B cell (primary cell): ENCODE data around the gene TFE3. TPM values are rescaled to one million over a fixed set of nuclear protein-coding genes. Genes with fewer than 3 reads are reported as not detected.

Source experiments
- ATAC-seq: fragments of 200-7000 bp; cut with Tn5 transposase; one replicate; pipeline ENCODE4 v1.10.0; 2021; ENCODE audit warnings: low read depth, mild to moderate bottlenecking, moderate number of reproducible peaks, moderate library complexity
- CTCF ChIA-PET: fragments of 350-600 bp; sonication (Branson Sonifier 250); formaldehyde crosslinking; loops from one replicate; lab custom pipeline; 2021; ENCODE audit warnings: antibody characterized with exemption, inconsistent platforms; lab: Charles Lee
- POLR2A ChIA-PET: fragments of 350-600 bp; sonication (Branson Sonifier 250); formaldehyde crosslinking; loops from one replicate; lab custom pipeline; 2021; ENCODE audit warnings: antibody characterized with exemption; lab: Charles Lee
- DNase-seq: peaks from one replicate; pipeline ENCODE4 v3.0.0; 2013
- H2AFZ ChIP-seq: 2 replicates; pipeline ENCODE4 v1.6.1; 2012; ENCODE audit warnings: mild to moderate bottlenecking, low read depth, low read length; ENCODE audit not compliant: insufficient read depth, poor library complexity, severe bottlenecking
- H3K27ac ChIP-seq, 2 donors: 1 replicate in 1 of 2; 2 replicates in 1 of 2; pipeline ENCODE4 v1.5.1; 2012 to 2013; ENCODE audit warnings: low read length in 2 of 2, mild to moderate bottlenecking in 2 of 2, moderate library complexity in 1 of 2
- H3K27me3 ChIP-seq, 4 experiments: fragments of 200-600 bp in 1 of 4; sonication (generic) in 1 of 4; replicated peaks in 1 of 4; 1 replicate in 2 of 4; 2 replicates in 2 of 4; pipeline versions ENCODE4 v1.6.1 to v1.7.0; 2013 to 2016; ENCODE audit warnings: low read length in 3 of 4, mild to moderate bottlenecking in 2 of 4, mixed read lengths in 1 of 4, moderate library complexity in 1 of 4; ENCODE audit not compliant: insufficient read depth in 4 of 4, control insufficient read depth in 3 of 4; ENCODE audit errors: control extremely low read depth in 1 of 4
- H3K36me3 ChIP-seq, 2 experiments: replicated peaks in 1 of 2; 1 replicate in 1 of 2; 2 replicates in 1 of 2; pipeline versions ENCODE4 v1.6.1 to v1.7.1; 2013; ENCODE audit warnings: low read length in 1 of 2; ENCODE audit not compliant: insufficient read depth in 2 of 2, control insufficient read depth in 1 of 2; ENCODE audit errors: control extremely low read depth in 1 of 2, extremely low read depth in 1 of 2
- H3K4me1 ChIP-seq, 2 donors: fragments of 200-600 bp in 1 of 2; sonication (generic) in 1 of 2; 1 replicate in 1 of 2; 2 replicates in 1 of 2; pipeline versions ENCODE4 v1.5.1 to v1.6.1; 2013 to 2017; ENCODE audit warnings: low read length in 2 of 2; ENCODE audit not compliant: control insufficient read depth in 2 of 2, insufficient read depth in 2 of 2
- H3K4me2 ChIP-seq: replicated peaks from 2 replicates; pipeline ENCODE3; 2012; ENCODE audit warnings: mild to moderate bottlenecking, low read depth, low read length; ENCODE audit not compliant: poor library complexity, severe bottlenecking
- H3K4me3 ChIP-seq, 5 experiments: fragments of 200-600 bp in 1 of 5; sonication (generic) in 1 of 5; 1 replicate in 3 of 5; 2 replicates in 2 of 5; pipeline versions ENCODE4 v1.5.1 to v1.7.0; 2011 to 2016; ENCODE audit warnings: low read length in 4 of 5, mild to moderate bottlenecking in 4 of 5, low read depth in 2 of 5, control low read depth in 1 of 5, moderate library complexity in 1 of 5; ENCODE audit not compliant: insufficient read depth in 1 of 5; ENCODE audit errors: control extremely low read depth in 1 of 5, extremely low read depth in 1 of 5
- H3K79me2 ChIP-seq: fragments of 200-600 bp; sonication (generic); one replicate; pipeline ENCODE4 v1.6.0; 2016; ENCODE audit warnings: low read length; ENCODE audit not compliant: control insufficient read depth, insufficient read depth
- H3K9ac ChIP-seq: fragments of 200-600 bp; sonication (generic); 2 replicates; pipeline ENCODE4 v1.6.1; 2017; ENCODE audit warnings: mild to moderate bottlenecking, low read length, moderate library complexity
- H3K9me3 ChIP-seq, 3 donors: one replicate each; pipeline versions ENCODE4 v1.6.1 to v1.7.1; 2013; ENCODE audit warnings: low read length in 2 of 3; ENCODE audit not compliant: control insufficient read depth in 2 of 3, insufficient read depth in 1 of 3; ENCODE audit errors: control extremely low read depth in 1 of 3
- H4K20me1 ChIP-seq: 2 replicates; pipeline ENCODE4 v1.6.0; 2012; ENCODE audit warnings: mild to moderate bottlenecking, low read length; ENCODE audit not compliant: insufficient read depth, control insufficient read depth, poor library complexity, severe bottlenecking
- H3K27ac Mint-ChIP-seq: one replicate; pipeline ENCODE4 v1.8.0; 2021; ENCODE audit warnings: mixed read lengths
- H3K27me3 Mint-ChIP-seq: one replicate; pipeline ENCODE4 v1.8.0; 2021; ENCODE audit warnings: mixed read lengths
- H3K4me1 Mint-ChIP-seq: one replicate; pipeline ENCODE4 v1.8.0; 2021; ENCODE audit warnings: mixed read lengths
- H3K4me3 Mint-ChIP-seq: one replicate; pipeline ENCODE4 v1.8.0; 2021; ENCODE audit warnings: mixed read lengths
- H3K9me3 Mint-ChIP-seq: one replicate; pipeline ENCODE4 v1.8.0; 2022; ENCODE audit warnings: mixed read lengths; ENCODE audit not compliant: insufficient read depth
- CTCF ChIP-seq: fragments of 200-600 bp; IDR thresholded peaks from one replicate; pipeline ENCODE4 v1.8.0; 2022; ENCODE audit warnings: antibody characterized with exemption, mild to moderate bottlenecking
- EZH2 ChIP-seq: IDR thresholded peaks from 2 replicates; pipeline ENCODE4 v1.6.1; 2012; ENCODE audit warnings: borderline replicate concordance, low read depth, mild to moderate bottlenecking, moderate library complexity, low read length; ENCODE audit not compliant: insufficient read depth, poor library complexity, severe bottlenecking
- WGBS: methylation state at CpG from one replicate; pipeline ENCODE4 v1.1.5; 2013; ENCODE audit warnings: missing lambda C conversion rate; ENCODE audit not compliant: insufficient coverage; 5-methylcytosine and 5-hydroxymethylcytosine counted together
- intact Hi-C: fragments of 100-400 bp; cut with micrococcal nuclease; formaldehyde crosslinking; loops from one replicate; pipeline ENCODE4 v1.10.0; 2022
- polyA plus RNA-seq: library from polyadenylated mRNA; depleted of rRNA; stranded (reverse); fragments of >200 nt; gene quantifications from 2 replicates; pipeline ENCODE4 v1.2.3, GENCODE V29; 2012
- total RNA-seq, 2 donors: library from RNA; stranded (reverse); fragments of 120-200 nt in 1 of 2; gene quantifications; 1 replicate in 1 of 2; 2 replicates in 1 of 2; pipeline versions ENCODE4 v1.2.3 to v1.2.4, GENCODE V29; 2013 to 2022

TFE3 gene
- total and polyA plus RNA-seq, 2 donors (not counting 1 experiment from before 2014, with no cell fraction given): 21.0 to 38.9 TPM

- Mint-ChIP-seq H3K4me1 (peaks cover 28% of the 10 kb centered on the region), H3K27me3 (no peaks in the 10 kb centered on the region), H3K4me3 (peak within 1 kb of the TSS; percentile 95), H3K9me3 (no peaks in the 10 kb centered on the region), H3K27ac (peak within 1 kb of the TSS; percentile 98)
- peak within 1 kb of the TSS; percentile 85 for H3K9ac ChIP-seq
- peak within 1 kb of the TSS; percentile 75 for H3K4me2 ChIP-seq
- DNase-seq (peak; percentile 93), ATAC-seq (peak; percentile 85)
- H3K27me3 ChIP-seq: no peaks in the 10 kb centered on the region
- ChIA-PET POLR2A (interaction anchor here (0.6 to 1.6 kb wide), 13 partner anchors 41 to 1858 kb away, joined by 3 to 16 read pairs (median 4); partner anchors contain the start of genes NDUFB11, PQBP1, RBM10 and TFE3), CTCF (interaction anchor here (0.6 to 1.0 kb wide), 5 partner anchors 24 to 354 kb away, joined by 3 to 9 read pairs (median 6); partner anchors contain the start of gene TFE3)
- H3K9me3 ChIP-seq: no peaks in the 10 kb centered on the region
- peaks cover 23% of the 10 kb centered on the region for H3K79me2 ChIP-seq
- 0% methylated on average over 2 of the region's 38 CpGs for WGBS
- H3K4me3 ChIP-seq: peak within 1 kb of the TSS; percentile 66 to 93 (median 86)
- intact Hi-C loops: loop anchor here (1.0 to 2.0 kb wide), 5 partner anchors 11 to 99 kb away; partner anchors contain the start of genes TFE3 and WDR45
- H4K20me1 ChIP-seq: peaks cover 4% of the 10 kb centered on the region
- H3K4me1 ChIP-seq: peaks cover 8 to 14% of the 10 kb centered on the region in 2 donors
- H2AFZ ChIP-seq: peak within 1 kb of the TSS; percentile 78
- H3K36me3 ChIP-seq: peaks cover 0 to 10% of the 10 kb centered on the region in 2 experiments
- TF ChIP-seq EZH2 (no peak), CTCF (no peak)
- peak within 1 kb of the TSS; percentile 97 to 99 for H3K27ac ChIP-seq
Measured at GRCh38 chrX:49002091-49002935, 40.8 kb downstream of the TFE3 start, which contains the start of gene GRIPAP1. Gene GRIPAP1 (minus strand): TSS chrX:49002264. CDS start chrX:49002229, 35 bp downstream.
